GM12865 (cell line): Measurements from ENCODE around the gene PCDH7.

Experiments used
- DNase-seq: peaks from one replicate; pipeline ENCODE4 v3.0.0; 2010; ENCODE audit warnings: low read depth
- H3K4me3 ChIP-seq: 2 replicates; pipeline ENCODE4 v1.5.1; 2011; ENCODE audit warnings: mild to moderate bottlenecking, low read depth, low read length, control low read depth
- TF ChIP-seq, protein P1 (sequence below): IDR thresholded peaks from 2 replicates; pipeline ENCODE4 v1.5.1; 2011; ENCODE audit warnings: low read length, control low read depth, low read depth, inconsistent platforms; ENCODE audit not compliant: insufficient read depth; ENCODE audit errors: missing control alignments

The PCDH7 gene

DNA sequence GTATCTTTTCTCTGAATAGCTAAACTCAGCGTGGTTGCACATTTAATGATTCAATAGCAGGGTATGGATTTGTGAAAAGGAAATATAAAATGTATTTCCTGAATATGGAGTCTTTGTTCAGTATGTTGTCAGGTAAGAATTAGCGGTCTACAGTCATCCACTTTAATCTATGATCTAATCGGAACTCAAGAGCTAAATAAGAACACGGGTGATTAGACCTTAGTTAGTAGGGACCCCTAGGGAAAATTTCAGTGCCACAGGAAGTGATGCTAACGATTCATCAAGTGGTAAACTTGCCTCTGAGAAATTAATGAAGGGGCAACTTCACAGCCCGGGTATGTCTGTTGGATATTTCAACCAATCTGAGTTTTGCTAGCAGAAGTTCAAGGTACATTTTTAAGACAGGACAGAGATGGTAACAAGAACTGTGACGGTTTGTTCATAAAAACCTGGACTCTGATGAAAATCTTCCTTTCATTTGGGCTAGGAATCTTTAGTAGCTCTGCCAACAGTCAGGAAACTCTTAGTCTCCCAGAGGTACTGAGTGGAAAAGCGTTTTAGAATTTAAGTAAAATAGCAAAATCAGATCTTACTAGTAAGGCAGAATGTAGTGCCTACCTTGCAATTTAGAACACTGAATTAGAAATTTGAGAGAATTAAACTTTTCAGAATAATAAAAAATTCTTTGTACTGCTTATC, 47.1 kb downstream of the PCDH7 start:
- no peak for DNase-seq
- H3K4me3 ChIP-seq, result no peak overlapping the region
- TF ChIP-seq, protein P1, sequence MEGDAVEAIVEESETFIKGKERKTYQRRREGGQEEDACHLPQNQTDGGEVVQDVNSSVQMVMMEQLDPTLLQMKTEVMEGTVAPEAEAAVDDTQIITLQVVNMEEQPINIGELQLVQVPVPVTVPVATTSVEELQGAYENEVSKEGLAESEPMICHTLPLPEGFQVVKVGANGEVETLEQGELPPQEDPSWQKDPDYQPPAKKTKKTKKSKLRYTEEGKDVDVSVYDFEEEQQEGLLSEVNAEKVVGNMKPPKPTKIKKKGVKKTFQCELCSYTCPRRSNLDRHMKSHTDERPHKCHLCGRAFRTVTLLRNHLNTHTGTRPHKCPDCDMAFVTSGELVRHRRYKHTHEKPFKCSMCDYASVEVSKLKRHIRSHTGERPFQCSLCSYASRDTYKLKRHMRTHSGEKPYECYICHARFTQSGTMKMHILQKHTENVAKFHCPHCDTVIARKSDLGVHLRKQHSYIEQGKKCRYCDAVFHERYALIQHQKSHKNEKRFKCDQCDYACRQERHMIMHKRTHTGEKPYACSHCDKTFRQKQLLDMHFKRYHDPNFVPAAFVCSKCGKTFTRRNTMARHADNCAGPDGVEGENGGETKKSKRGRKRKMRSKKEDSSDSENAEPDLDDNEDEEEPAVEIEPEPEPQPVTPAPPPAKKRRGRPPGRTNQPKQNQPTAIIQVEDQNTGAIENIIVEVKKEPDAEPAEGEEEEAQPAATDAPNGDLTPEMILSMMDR, result no peak

DNA sequence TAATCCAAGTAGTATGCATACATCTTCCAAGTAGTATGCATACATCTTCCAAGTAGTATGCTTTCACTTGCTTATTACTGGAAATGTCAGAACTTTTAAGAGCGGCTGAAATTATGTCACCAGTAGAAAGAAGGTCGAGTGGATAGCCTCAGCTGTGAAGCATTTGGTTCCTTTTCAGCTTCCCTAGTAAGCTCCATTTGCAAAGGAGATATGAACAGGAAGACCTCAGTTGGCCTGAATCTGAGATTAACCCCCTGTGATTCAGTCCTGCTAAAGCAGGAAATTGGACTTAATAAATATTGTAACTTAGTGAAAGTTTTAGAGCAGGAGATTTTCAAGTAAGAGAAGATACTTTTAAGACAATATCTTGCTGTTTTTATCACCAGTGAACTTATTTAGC, 48.1 kb downstream of the PCDH7 start:
- DNase-seq, result no peak
- TF ChIP-seq, protein P1, result no peak
- no peak overlapping the region for H3K4me3 ChIP-seq

DNA sequence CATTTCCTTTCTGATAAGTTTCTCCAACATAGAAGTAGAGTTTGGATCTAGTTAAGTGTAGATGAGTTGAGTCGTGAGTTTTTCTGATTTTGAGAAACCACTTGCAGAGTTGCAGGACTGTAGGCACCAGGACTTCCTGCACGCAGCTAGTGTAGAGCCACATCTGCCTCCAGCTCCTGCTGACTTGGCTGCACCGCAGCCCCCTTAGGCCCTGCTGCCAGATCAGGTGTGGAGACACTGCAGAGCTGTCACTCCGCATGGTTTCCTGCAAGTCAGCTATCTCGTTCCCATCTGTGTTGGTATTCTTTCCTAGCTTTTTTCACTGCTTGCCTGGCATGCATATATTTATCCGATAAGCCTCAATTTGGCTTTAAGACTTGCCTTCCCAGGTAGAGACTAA, 48.9 kb downstream of the PCDH7 start:
- DNase-seq, result no peak
- no peak overlapping the region for H3K4me3 ChIP-seq
- TF ChIP-seq, protein P1, result no peak

DNA sequence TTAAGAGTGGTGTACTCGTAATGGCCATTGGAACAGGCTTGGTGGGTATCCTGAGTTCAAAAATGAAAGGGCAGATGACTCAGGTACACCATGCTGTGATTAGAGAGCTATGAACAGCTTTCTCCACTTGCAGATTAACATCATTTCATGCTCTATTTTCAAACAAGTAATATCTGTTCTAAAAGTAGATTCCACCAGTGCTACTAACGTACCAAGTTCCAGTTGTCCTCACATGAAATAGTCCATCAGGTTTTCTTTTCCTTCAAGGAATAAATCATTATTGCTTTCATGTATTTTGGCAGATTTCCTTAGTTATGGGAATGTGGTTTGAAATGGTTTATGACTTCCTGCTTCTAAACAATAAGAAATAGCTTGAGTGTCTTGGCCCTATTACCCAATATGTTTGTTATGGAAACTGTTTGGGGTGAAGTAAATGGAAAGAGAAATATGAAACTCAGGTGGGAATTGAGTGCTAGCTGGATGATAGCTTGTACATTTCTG, 49.9 kb downstream of the PCDH7 start:
- no peak for DNase-seq
- TF ChIP-seq, protein P1, result no peak
- no peak overlapping the region for H3K4me3 ChIP-seq

DNA sequence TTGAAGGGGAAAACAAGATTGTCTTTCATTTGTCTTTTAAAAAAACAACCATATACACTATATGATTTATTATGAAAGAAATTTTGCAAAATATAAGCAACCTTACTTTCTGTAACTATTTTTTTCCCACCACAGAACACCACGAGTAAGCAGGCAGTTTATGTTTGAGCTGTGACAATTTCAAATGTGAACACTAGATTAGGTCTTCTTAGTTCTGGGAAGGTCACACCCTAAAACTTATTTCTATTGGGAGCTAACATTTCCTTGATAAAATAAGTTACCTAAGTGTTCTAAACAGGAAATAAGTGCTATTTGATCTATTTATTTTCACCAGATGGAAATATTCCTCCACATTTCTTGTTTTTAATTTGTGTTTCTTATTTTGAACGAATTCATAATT, 50.6 kb downstream of the PCDH7 start:
- DNase-seq, result no peak
- H3K4me3 ChIP-seq, result no peak overlapping the region
- TF ChIP-seq, protein P1, result no peak

DNA sequence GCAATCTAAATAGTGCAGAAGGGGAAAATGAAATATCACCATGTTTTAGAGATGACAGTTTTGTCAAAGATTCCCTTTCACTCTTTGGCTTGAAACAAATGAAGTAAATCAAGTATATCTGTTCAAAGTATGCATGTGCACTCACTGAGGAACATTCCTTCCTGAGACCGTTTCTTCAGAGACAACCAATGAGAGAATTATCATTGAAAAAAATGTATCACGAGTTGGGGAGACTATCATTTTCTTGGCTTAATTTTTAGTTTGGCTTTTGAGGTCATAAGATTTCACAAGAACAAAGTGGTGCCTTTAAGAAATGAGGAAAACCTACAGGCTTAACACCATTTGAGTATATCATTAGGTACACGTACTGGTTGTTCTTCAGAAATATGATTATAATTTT, 56.3 kb downstream of the PCDH7 start:
- DNase-seq, result no peak
- H3K4me3 ChIP-seq, result no peak overlapping the region
- TF ChIP-seq, protein P1, result no peak

DNA sequence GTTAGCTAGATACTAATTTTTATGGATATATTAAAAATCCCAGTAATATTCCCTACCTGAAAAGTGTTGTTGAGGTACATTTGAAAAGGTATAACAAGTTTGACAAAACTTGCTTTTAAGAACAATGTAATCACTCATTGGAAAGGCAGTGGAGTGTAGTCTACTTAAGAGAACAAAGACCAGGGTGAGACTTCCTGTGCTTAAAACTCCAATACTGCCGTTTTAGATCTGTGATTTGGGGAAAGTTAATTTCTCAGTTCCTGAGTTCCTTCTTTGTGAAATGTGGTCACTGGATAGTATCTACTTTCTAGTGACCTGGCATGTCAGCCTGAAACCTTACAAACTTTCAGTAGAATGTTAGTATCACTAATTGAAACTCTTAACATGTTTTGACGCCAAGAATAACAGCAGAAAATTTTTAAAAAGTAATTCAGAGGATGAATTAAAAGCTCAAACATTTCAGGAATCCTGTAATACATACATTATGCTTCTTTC, 56.8 kb downstream of the PCDH7 start:
- H3K4me3 ChIP-seq, result no peak overlapping the region
- TF ChIP-seq, protein P1, result no peak
- no peak for DNase-seq
